ENCODE results near the gene SIK2.

DNA sequence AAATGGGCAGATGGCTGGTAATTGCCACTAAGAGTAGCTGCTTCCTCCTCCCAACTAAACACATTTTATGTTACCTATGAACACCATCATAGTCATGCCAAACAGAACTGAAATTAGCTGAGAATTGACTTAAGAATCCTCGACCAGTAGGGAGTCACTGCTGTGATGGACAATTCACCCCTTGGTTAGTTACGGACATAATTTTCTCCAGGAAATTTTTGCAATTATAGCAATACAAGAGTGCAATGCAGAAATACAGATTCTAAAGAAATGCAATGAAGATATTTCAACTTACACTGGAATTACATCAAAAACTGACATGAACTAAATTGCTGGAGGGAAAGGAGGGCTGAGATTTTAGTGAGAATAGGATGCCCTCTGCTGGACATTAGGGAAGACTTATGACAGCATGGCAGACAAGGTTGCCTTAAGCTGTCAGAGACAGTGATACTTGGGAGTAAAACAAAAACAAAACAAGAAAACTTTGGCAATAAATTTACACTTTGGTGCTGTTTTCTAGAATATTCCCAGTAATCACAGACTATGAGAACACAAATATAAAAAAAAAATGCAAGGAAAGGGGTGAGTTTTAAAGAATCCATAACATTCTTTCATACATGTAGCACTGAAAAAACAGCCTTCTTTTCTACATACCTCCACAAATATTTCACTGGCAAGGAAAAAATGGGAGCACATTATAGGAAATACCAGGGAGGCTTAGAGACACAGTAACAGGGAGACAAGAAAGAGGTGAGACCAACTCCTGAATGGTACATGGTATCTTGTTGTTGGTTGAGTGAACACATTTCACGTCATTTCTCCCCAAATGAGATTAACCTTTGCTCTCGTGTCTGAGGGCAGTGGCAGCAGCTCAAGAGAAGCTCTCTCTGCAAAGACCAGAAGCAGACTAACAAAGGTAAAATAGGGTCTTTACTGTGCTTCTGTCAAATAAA lies 175.1 kb downstream of the SIK2 start:
- TF ChIP-seq, protein P1, sequence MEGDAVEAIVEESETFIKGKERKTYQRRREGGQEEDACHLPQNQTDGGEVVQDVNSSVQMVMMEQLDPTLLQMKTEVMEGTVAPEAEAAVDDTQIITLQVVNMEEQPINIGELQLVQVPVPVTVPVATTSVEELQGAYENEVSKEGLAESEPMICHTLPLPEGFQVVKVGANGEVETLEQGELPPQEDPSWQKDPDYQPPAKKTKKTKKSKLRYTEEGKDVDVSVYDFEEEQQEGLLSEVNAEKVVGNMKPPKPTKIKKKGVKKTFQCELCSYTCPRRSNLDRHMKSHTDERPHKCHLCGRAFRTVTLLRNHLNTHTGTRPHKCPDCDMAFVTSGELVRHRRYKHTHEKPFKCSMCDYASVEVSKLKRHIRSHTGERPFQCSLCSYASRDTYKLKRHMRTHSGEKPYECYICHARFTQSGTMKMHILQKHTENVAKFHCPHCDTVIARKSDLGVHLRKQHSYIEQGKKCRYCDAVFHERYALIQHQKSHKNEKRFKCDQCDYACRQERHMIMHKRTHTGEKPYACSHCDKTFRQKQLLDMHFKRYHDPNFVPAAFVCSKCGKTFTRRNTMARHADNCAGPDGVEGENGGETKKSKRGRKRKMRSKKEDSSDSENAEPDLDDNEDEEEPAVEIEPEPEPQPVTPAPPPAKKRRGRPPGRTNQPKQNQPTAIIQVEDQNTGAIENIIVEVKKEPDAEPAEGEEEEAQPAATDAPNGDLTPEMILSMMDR (IDR thresholded peaks at IDR 0.05; ENCODE audit: insufficient read depth, low read depth, low read length): peak; percentile 85
- TF ChIP-seq EZH2 (IDR thresholded peaks at IDR 0.05; ENCODE audit: insufficient read depth, low read length): no peak
